ENCODE measurements around the gene FBXL20.

DNA sequence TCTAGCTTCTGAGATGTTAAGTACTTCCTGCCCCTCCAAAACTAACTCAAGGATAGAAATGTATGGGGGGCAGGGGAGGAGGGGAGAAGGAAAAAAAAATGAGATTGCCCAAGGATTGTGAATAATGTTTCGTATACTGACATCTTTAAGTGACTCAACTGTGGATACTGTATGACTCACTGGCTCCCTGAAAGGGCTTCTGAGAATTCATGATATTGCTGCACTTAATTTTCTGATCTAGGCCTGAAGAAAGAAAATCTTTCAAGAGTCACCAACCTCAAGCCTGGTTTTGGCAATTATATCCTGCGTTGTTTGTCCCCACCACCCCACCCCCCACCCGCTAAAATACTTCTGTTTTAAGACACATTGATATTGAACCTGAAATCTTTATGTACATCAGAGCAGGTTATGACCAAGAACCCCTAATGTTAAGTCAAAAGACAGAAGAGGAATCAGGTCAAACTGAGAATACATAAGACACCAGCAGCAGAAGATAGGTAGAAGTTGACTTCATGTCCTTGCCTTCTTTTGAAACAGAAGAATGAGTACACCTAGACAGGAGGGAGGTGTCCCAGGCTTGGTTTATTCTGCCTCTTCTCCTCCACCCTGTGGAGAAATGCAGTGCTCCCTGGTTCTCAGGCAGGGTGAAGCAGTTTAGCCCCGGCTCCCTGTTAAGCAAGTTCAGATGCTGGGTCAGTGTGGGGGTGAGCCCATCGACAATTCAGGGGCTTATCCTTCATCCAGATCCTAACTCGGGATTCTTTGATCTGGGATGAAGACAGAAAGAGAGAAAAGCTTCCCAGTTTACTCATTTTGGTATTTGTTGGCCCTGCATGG is 3.3 kb upstream of the FBXL20 start:
- TF ChIP-seq, protein P1, sequence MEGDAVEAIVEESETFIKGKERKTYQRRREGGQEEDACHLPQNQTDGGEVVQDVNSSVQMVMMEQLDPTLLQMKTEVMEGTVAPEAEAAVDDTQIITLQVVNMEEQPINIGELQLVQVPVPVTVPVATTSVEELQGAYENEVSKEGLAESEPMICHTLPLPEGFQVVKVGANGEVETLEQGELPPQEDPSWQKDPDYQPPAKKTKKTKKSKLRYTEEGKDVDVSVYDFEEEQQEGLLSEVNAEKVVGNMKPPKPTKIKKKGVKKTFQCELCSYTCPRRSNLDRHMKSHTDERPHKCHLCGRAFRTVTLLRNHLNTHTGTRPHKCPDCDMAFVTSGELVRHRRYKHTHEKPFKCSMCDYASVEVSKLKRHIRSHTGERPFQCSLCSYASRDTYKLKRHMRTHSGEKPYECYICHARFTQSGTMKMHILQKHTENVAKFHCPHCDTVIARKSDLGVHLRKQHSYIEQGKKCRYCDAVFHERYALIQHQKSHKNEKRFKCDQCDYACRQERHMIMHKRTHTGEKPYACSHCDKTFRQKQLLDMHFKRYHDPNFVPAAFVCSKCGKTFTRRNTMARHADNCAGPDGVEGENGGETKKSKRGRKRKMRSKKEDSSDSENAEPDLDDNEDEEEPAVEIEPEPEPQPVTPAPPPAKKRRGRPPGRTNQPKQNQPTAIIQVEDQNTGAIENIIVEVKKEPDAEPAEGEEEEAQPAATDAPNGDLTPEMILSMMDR (IDR thresholded peaks at IDR 0.05), result no peak
- TF ChIP-seq POLR2A (IDR thresholded peaks at IDR 0.05), result no peak

Measured in Peyer's patch (tissue), 4 donors.